ENCODE results near the gene CABLES2.

DNA sequence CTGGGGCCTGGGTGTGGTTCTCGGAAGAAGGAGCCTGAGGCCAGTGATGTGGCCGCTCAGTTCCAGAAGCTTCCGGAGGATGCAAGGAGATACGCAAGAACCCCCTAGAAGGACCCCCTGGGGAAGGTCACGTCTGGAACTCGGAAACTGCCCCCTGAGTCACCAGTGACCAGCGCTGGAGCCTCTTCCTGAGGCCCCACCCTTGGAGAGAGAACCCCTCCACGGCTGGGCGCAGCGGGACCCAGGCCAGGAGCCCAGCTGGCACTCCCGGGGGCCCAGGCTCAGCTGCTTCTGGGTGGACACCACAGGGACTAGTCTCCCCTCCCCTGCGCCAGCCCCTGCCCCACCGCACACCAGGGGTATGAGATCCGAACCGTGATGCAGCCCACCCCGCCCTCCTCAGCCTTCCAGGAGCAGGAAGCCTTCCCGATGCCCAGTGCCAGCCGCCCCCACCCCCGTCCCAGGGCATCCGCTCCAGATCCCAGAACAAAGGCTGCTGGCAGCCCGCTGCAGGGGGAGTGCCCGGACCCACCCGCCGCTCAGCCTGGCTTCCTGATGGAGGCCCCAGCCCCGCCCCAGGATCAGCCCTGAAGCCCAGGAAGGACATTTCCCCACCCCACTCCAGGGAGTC is 47.5 kb downstream of the CABLES2 start:
- TF ChIP-seq GATA3 (IDR thresholded peaks at IDR 0.05; ENCODE audit: low read depth, low read length), result no peak
- no peak for TF ChIP-seq GATA2 (IDR thresholded peaks at IDR 0.05; ENCODE audit: low read depth, low read length)

All from SH-SY5Y (cell line).